Upper lobe of left lung (tissue), 6 donors: ENCODE data around the gene DROSHA. TPM values are rescaled to one million over a fixed set of nuclear protein-coding genes. Genes with fewer than 3 reads are reported as not detected.
A peak's percentile ranks its signal among the peaks of the same experiment; 100 is the strongest.

ENCODE experiments used
- ATAC-seq, 2 donors: fragments of 200-7000 bp; cut with Tn5 transposase; one replicate each; pipeline ENCODE4 v1.9.1; 2022; ENCODE audit warnings: mild to moderate bottlenecking in 2 of 2, moderate library complexity in 2 of 2; ENCODE audit not compliant: low FRiP score in 2 of 2
- DNase-seq, 2 donors: peaks; one replicate each; pipeline ENCODE4 v3.0.0-alpha.2; 2019 to 2020
- H3K27ac ChIP-seq, 4 donors: fragments of 200-600 bp; sonication (generic); one replicate each; pipeline ENCODE4 v1.5.1; 2016 to 2019
- H3K27me3 ChIP-seq, 4 donors: fragments of 200-600 bp; sonication (generic); one replicate each; pipeline ENCODE4 v1.5.1; 2017 to 2019
- H3K36me3 ChIP-seq, 4 donors: fragments of 200-600 bp; sonication (generic); one replicate each; pipeline ENCODE4 v1.5.1; 2016 to 2019
- H3K4me1 ChIP-seq, 4 donors: fragments of 200-600 bp; sonication (generic); one replicate each; pipeline ENCODE4 v1.5.1; 2018 to 2019
- H3K4me3 ChIP-seq, 4 donors: fragments of 200-600 bp; sonication (generic); one replicate each; pipeline ENCODE4 v1.5.1; 2017 to 2019; ENCODE audit warnings: mild to moderate bottlenecking in 2 of 4, moderate library complexity in 1 of 4
- H3K9me3 ChIP-seq, 4 donors: fragments of 200-600 bp; sonication (generic); one replicate each; pipeline ENCODE4 v1.5.1; 2018 to 2019
- EP300 ChIP-seq, 4 donors: sonication (generic); formaldehyde crosslinking; IDR thresholded peaks; one replicate each; pipeline ENCODE4 v1.5.1; 2017; ENCODE audit warnings: antibody characterized with exemption in 4 of 4, control low read depth in 2 of 4
- POLR2A ChIP-seq, 4 donors: fragments of 450-650 bp; IDR thresholded peaks; one replicate each; pipeline ENCODE4 v1.5.1; 2016 to 2017; ENCODE audit warnings: antibody characterized with exemption in 4 of 4, mild to moderate bottlenecking in 2 of 4
- POLR2AphosphoS5 ChIP-seq, 2 donors: sonication (generic); formaldehyde crosslinking; IDR thresholded peaks; one replicate each; pipeline ENCODE4 v1.5.1; 2017; ENCODE audit warnings: antibody characterized with exemption in 2 of 2
- WGBS, 2 donors: methylation state at CpG; one replicate each; pipeline ENCODE4 v1.1.5; 2017 to 2018; 5-methylcytosine and 5-hydroxymethylcytosine counted together
- total RNA-seq, 6 donors: library from RNA; depleted of rRNA in 4 of 6; stranded (reverse); fragments of >200 nt in 4 of 6; gene quantifications; one replicate each; pipeline versions ENCODE4 v1.1.0 to v1.2.1, GENCODE V29; 2016 to 2021
- TF ChIP-seq, protein P1 (sequence below), 6 experiments: fragments of 450-650 bp in 4 of 6; fragments of 200-600 bp in 2 of 6; sonication (generic) in 2 of 6; IDR thresholded peaks; one replicate each; pipeline ENCODE4 v1.5.1; 2016 to 2019; ENCODE audit warnings: antibody characterized with exemption in 6 of 6
- donor health status: DM: no; HTN: no; CAD: no; lungs with moderate emphysema.
- donor health status: DM: no; HTN: yes; CAD: no; lungs with severe emphysema.

Gene DROSHA
- total RNA-seq, 6 donors from 2014 or later, result 26.7 to 68.3 (median 50.9) TPM

DNA sequence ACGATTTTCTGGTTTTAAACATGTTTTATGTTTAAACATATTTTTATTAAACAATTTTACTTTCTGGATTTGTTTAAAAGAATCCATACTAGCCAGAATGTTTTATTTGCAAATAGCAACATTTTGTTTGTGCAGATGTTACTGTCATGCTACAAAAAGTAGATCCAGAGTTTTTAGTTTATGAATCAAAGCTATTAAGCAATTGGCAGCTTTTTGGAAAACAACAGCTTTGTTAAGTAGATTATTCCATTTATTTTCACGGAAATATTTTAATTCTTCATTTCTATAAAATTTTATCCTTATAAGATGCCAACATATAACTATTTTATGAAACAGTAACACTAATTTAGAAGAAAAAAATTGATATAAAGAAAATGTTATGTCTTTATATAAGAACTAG lies 60.9 kb downstream of the DROSHA start:
- DNase-seq (no peak), ATAC-seq (no peak)
- Histone ChIP-seq H3K27ac (no peak overlapping the region), H3K4me1 (peaks cover 0 to 3% (median 0%) of the 10 kb centered on the region in 4 donors), H3K27me3 (no peaks in the 10 kb centered on the region), H3K4me3 (no peak overlapping the region), H3K9me3 (no peaks in the 10 kb centered on the region), H3K36me3 (peaks cover 0 to 31% (median 0%) of the 10 kb centered on the region in 4 donors)
- 76 to 91% methylated on average over 2 of the region's 2 CpGs for WGBS, 2 donors
- TF ChIP-seq EP300 (IDR thresholded peaks at IDR 0.05) (no peak), POLR2A (IDR thresholded peaks at IDR 0.05) (no peak), POLR2AphosphoS5 (IDR thresholded peaks at IDR 0.05) (no peak)
- TF ChIP-seq, protein P1, sequence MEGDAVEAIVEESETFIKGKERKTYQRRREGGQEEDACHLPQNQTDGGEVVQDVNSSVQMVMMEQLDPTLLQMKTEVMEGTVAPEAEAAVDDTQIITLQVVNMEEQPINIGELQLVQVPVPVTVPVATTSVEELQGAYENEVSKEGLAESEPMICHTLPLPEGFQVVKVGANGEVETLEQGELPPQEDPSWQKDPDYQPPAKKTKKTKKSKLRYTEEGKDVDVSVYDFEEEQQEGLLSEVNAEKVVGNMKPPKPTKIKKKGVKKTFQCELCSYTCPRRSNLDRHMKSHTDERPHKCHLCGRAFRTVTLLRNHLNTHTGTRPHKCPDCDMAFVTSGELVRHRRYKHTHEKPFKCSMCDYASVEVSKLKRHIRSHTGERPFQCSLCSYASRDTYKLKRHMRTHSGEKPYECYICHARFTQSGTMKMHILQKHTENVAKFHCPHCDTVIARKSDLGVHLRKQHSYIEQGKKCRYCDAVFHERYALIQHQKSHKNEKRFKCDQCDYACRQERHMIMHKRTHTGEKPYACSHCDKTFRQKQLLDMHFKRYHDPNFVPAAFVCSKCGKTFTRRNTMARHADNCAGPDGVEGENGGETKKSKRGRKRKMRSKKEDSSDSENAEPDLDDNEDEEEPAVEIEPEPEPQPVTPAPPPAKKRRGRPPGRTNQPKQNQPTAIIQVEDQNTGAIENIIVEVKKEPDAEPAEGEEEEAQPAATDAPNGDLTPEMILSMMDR (IDR thresholded peaks at IDR 0.05), result no peak

DNA sequence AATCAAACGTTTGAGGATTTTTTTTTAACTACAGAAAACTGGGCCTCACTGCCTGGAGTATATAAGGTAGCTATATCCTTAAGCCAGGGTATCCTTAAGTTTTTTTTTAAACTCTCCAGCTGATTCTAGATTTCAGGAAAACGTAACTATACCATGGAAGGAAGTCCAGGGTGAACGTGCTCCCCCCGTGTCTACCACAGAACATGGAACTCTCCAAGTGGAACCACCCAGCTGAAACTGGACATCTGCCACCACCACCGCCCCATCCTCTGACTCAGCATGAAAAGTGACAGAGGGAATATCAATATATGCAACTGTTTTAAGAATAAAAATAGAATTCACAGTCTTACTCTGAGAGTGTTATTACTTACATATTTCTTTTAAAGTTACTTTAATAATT lies 61.3 kb downstream of the DROSHA start:
- ATAC-seq (peak in 1 of 2 donors; percentile 84), DNase-seq (peak in 1 of 2 donors; percentile 28)
- Histone ChIP-seq H3K4me3 (no peak overlapping the region), H3K4me1 (peaks cover 0 to 3% (median 0%) of the 10 kb centered on the region in 4 donors), H3K27me3 (no peaks in the 10 kb centered on the region), H3K27ac (no peak overlapping the region), H3K36me3 (peaks cover 0 to 35% (median 2%) of the 10 kb centered on the region in 4 donors), H3K9me3 (no peaks in the 10 kb centered on the region)
- TF ChIP-seq, protein P1 (IDR thresholded peaks at IDR 0.05), result no peak
- TF ChIP-seq POLR2AphosphoS5 (IDR thresholded peaks at IDR 0.05) (no peak), EP300 (IDR thresholded peaks at IDR 0.05) (no peak), POLR2A (IDR thresholded peaks at IDR 0.05) (no peak)
- WGBS, 2 donors, result 38 to 69% methylated on average over 5 of the region's 5 CpGs

DNA sequence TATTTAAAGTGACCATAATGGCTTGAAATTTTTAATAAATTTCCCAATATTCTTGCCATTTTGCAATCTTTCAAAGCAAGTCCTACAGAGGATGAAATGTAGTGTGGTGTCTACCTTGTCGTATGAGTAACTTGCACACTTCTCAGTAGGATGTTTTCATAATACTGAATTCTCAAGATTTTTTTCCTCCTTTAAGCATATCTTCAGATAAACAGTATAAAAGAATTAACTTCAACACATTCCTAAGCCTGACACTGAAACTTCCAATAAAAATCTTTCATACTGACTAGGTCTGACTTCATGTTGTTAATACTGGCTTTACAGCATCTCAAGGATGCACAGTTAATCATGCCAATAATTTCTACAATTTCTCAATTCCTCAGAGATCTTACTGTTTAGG lies 62.0 kb downstream of the DROSHA start:
- Histone ChIP-seq H3K27ac (no peak overlapping the region), H3K27me3 (no peaks in the 10 kb centered on the region), H3K9me3 (no peaks in the 10 kb centered on the region), H3K36me3 (peaks cover 0 to 39% (median 4%) of the 10 kb centered on the region in 4 donors), H3K4me3 (no peak overlapping the region), H3K4me1 (peaks cover 0 to 3% (median 0%) of the 10 kb centered on the region in 4 donors)
- no peak for ATAC-seq
- WGBS, 2 donors, result 67 to 76% methylated on average over 1 of the region's 1 CpG
- TF ChIP-seq POLR2AphosphoS5 (IDR thresholded peaks at IDR 0.05) (no peak), POLR2A (IDR thresholded peaks at IDR 0.05) (no peak), EP300 (IDR thresholded peaks at IDR 0.05) (no peak)
- TF ChIP-seq, protein P1 (IDR thresholded peaks at IDR 0.05), result no peak
- no peak for DNase-seq

DNA sequence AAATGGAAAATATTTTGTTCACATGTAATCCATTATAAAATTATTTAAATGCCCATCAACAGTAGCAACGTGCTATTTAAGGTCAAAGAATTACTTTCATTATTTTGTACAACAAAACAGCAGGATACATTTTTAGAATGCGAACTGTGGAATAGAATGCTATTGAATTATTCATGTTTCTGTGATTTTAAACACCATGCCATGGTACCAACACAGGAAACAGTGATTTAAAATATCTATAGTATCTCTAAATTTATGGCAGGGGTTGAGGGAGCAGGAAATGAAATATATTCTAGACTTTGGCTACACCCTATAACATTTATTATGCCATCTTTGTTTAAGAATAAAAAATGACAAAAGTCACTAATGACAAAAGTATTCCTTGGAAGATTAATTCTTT lies 62.4 kb downstream of the DROSHA start:
- Histone ChIP-seq H3K36me3 (peaks cover 0 to 43% (median 4%) of the 10 kb centered on the region in 4 donors), H3K4me3 (no peak overlapping the region), H3K4me1 (peaks cover 0 to 3% (median 0%) of the 10 kb centered on the region in 4 donors), H3K27me3 (no peaks in the 10 kb centered on the region), H3K9me3 (no peaks in the 10 kb centered on the region), H3K27ac (no peak overlapping the region)
- no peak for TF ChIP-seq POLR2AphosphoS5 (IDR thresholded peaks at IDR 0.05)
- no peak for TF ChIP-seq EP300 (IDR thresholded peaks at IDR 0.05)
- DNase-seq (no peak), ATAC-seq (no peak)
- WGBS, 2 donors, result 96% methylated on average over 2 of the region's 2 CpGs

DNA sequence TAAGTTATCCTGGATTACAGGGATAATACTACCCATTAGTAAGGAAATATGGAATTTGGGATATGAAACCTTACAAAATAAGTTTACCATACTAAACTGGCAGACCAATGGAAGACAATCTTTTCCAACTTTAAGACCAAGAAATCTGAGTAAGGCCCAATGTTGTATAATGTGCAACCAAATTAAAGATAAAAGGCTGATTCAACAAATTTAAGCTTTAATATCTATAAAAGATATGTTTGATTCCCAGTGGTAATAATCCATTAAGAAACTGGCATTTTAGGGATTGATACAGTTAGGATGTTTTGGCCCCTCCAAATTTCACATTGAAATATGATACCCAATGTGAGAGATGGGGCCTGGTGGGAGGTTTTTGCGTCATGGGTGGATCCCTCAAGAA lies 66.6 kb downstream of the DROSHA start:
- DNase-seq, result no peak
- Histone ChIP-seq H3K9me3 (no peaks in the 10 kb centered on the region), H3K4me3 (no peak overlapping the region), H3K27me3 (no peaks in the 10 kb centered on the region), H3K27ac (no peak overlapping the region), H3K36me3 (peaks cover 7 to 71% (median 25%) of the 10 kb centered on the region in 4 donors), H3K4me1 (peaks cover 0 to 3% (median 0%) of the 10 kb centered on the region in 4 donors)
- TF ChIP-seq, protein P1 (IDR thresholded peaks at IDR 0.05), result no peak
- TF ChIP-seq POLR2A (IDR thresholded peaks at IDR 0.05), result no peak
- TF ChIP-seq POLR2AphosphoS5 (IDR thresholded peaks at IDR 0.05), result no peak
- TF ChIP-seq EP300 (IDR thresholded peaks at IDR 0.05), result no peak
- 92 to 100% methylated on average over 1 of the region's 1 CpG for WGBS, 2 donors
- no peak for ATAC-seq
